Hippocampal formation (tissue), 2 donors: ENCODE results near the gene CEBPZOS.

Experiments used
- DNase-seq, 2 donors: peaks; one replicate each; lab custom pipeline; 2025; lab: John Stamatoyannopoulos, UW

CEBPZOS gene

GRCh38 chr2:37196320-37197195 is at the start of gene CEBPZOS:
CEBPZOS (plus strand) TSS chr2:37196496; CDS start chr2:37199705, 3,209 bp downstream.
- peak; percentile 46 to 78 for DNase-seq

GRCh38 chr2:37148325-37148724 is 48.0 kb upstream of the CEBPZOS start:
- DNase-seq, result no peak

GRCh38 chr2:37149626-37150322 is 46.5 kb upstream of the CEBPZOS start:
- DNase-seq, result no peak

GRCh38 chr2:37153224-37153623 is 43.1 kb upstream of the CEBPZOS start:
- DNase-seq, result no peak

- no peak for DNase-seq
Observed at GRCh38 chr2:37154785-37155184, 41.5 kb upstream of the CEBPZOS start.

- peak; percentile 9 to 55 for DNase-seq
Observed at GRCh38 chr2:37156071-37156856, 40.0 kb upstream of the CEBPZOS start.

GRCh38 chr2:37156857-37157714 is 39.2 kb upstream of the CEBPZOS start, which contains the start of gene EIF2AK2:
EIF2AK2 (minus strand) TSS chr2:37156980; CDS start chr2:37147806, 9,174 bp downstream.
- DNase-seq, result peak; percentile 58 to 65

- no peak for DNase-seq
Observed at GRCh38 chr2:37164757-37165156, 31.5 kb upstream of the CEBPZOS start.

- DNase-seq, result no peak
Observed at GRCh38 chr2:37167636-37168180, 28.6 kb upstream of the CEBPZOS start.

- DNase-seq, result no peak
Observed at GRCh38 chr2:37168217-37168981, 27.9 kb upstream of the CEBPZOS start.

GRCh38 chr2:37171624-37171950 is 24.7 kb upstream of the CEBPZOS start:
- DNase-seq, result no peak

GRCh38 chr2:37173741-37174140 is 22.6 kb upstream of the CEBPZOS start:
- no peak for DNase-seq

GRCh38 chr2:37180006-37180639 is 16.2 kb upstream of the CEBPZOS start:
- no peak for DNase-seq

- no peak for DNase-seq
Observed at GRCh38 chr2:37180640-37181039, 15.7 kb upstream of the CEBPZOS start.

- DNase-seq, result no peak
Observed at GRCh38 chr2:37181726-37182684, 14.3 kb upstream of the CEBPZOS start.

GRCh38 chr2:37188570-37188969 is 7.7 kb upstream of the CEBPZOS start, which contains the start of gene SULT6B1:
SULT6B1 (minus strand) TSS chr2:37188670; CDS start chr2:37188640, 30 bp downstream.
- DNase-seq, result no peak

GRCh38 chr2:37189452-37190153 is 6.7 kb upstream of the CEBPZOS start:
- no peak for DNase-seq

- DNase-seq, result no peak
Observed at GRCh38 chr2:37190290-37190689, 6.0 kb upstream of the CEBPZOS start.
